ENCODE measurements around the gene TVP23B.
"Not testable (repeated sequence)": the region's sequence is repeated elsewhere in the genome, so short reads cannot be mapped to it uniquely, and the experiment has no call there.

The TVP23B gene

GRCh38 chr17:18794841-18795240 is 13.9 kb downstream of the TVP23B start:
- DNase-seq: not testable (repeated sequence)

GRCh38 chr17:18796887-18797286 is 15.9 kb downstream of the TVP23B start:
- DNase-seq: not testable (repeated sequence)

GRCh38 chr17:18803458-18804245 is 22.7 kb downstream of the TVP23B start:
- not testable (repeated sequence) for DNase-seq

- not testable (repeated sequence) for DNase-seq
Observed at GRCh38 chr17:18815924-18816323, 34.9 kb downstream of the TVP23B start.

GRCh38 chr17:18816489-18817371 is 35.7 kb downstream of the TVP23B start:
- peak; percentile 41 for DNase-seq

- DNase-seq: not testable (repeated sequence)
Observed at GRCh38 chr17:18821430-18821829, 40.4 kb downstream of the TVP23B start.

- DNase-seq: not testable (repeated sequence)
Observed at GRCh38 chr17:18827613-18828012, 46.6 kb downstream of the TVP23B start.

GRCh38 chr17:18848501-18848900 is 67.5 kb downstream of the TVP23B start:
- DNase-seq: no peak

- no peak for DNase-seq
Observed at GRCh38 chr17:18850679-18851078, 69.7 kb downstream of the TVP23B start.

GRCh38 chr17:18851201-18851600 is 70.2 kb downstream of the TVP23B start:
- no peak for DNase-seq

- DNase-seq: no peak
Observed at GRCh38 chr17:18854956-18855355, 74.0 kb downstream of the TVP23B start.

GRCh38 chr17:18855831-18856569 is 75.0 kb downstream of the TVP23B start:
- DNase-seq: peak; percentile 87
